ENCODE measurements around the gene COQ4. TPM values are rescaled to one million over a fixed set of nuclear protein-coding genes. Genes with fewer than 3 reads are reported as not detected.

COQ4 gene
- total RNA-seq, 1 experiment from 2014 or later: 45.3 TPM

- no peak for TF ChIP-seq PRDM15 (CRISPR knock-in tag; IDR thresholded peaks at IDR 0.05)
- no peak for TF ChIP-seq E2F4 (CRISPR knock-in tag; IDR thresholded peaks at IDR 0.05; ENCODE audit: borderline replicate concordance, low read depth)
- TF ChIP-seq KAT7 (CRISPR knock-in tag; IDR thresholded peaks at IDR 0.05; ENCODE audit: borderline replicate concordance): no peak
- TF ChIP-seq GRHL2 (CRISPR knock-in tag; IDR thresholded peaks at IDR 0.05; ENCODE audit: insufficient replicate concordance, severe bottlenecking): no peak
- no peak for TF ChIP-seq E2F1 (CRISPR knock-in tag; IDR thresholded peaks at IDR 0.05)
- no peak for TF ChIP-seq OVOL2 (CRISPR knock-in tag; IDR thresholded peaks at IDR 0.05; ENCODE audit: borderline replicate concordance)
- TF ChIP-seq FOXK1 (CRISPR knock-in tag; IDR thresholded peaks at IDR 0.05): peak; percentile 65; the same call in 1 of the 2 replicates
- TF ChIP-seq CBFB (CRISPR knock-in tag; IDR thresholded peaks at IDR 0.05; ENCODE audit: low read depth): no peak
- no peak for TF ChIP-seq ZNF396 (CRISPR knock-in tag; IDR thresholded peaks at IDR 0.05; ENCODE audit: borderline replicate concordance)
- TF ChIP-seq MAX (CRISPR knock-in tag; IDR thresholded peaks at IDR 0.05): peak; percentile 47; the same call in 1 of the 2 replicates
- peak; percentile 50; the same call in 1 of the 2 replicates for TF ChIP-seq TEAD1 (CRISPR knock-in tag; IDR thresholded peaks at IDR 0.05)
- TF ChIP-seq SMAD3 (CRISPR knock-in tag; IDR thresholded peaks at IDR 0.05; ENCODE audit: borderline replicate concordance): no peak
- TF ChIP-seq AFF4 (CRISPR knock-in tag; IDR thresholded peaks at IDR 0.05; ENCODE audit: borderline replicate concordance): no peak
- no peak for TF ChIP-seq ARID4B (CRISPR knock-in tag; IDR thresholded peaks at IDR 0.05; ENCODE audit: borderline replicate concordance)
- no peak for TF ChIP-seq CTCF (IDR thresholded peaks at IDR 0.05)
- TF ChIP-seq E2F5 (CRISPR knock-in tag; IDR thresholded peaks at IDR 0.05): no peak
- no peak for TF ChIP-seq GTF2I (CRISPR knock-in tag; conservative IDR thresholded peaks at IDR 0.05)
- TF ChIP-seq HMGA2 (CRISPR knock-in tag; IDR thresholded peaks at IDR 0.05): no peak
- no peak for TF ChIP-seq PRRX2 (CRISPR knock-in tag; IDR thresholded peaks at IDR 0.05)
- TF ChIP-seq RORB (CRISPR knock-in tag; IDR thresholded peaks at IDR 0.05): no peak
- no peak for TF ChIP-seq ZNF232 (CRISPR knock-in tag; IDR thresholded peaks at IDR 0.05)
- TF ChIP-seq CREB1 (CRISPR knock-in tag; IDR thresholded peaks at IDR 0.05): 0 out of 2 replicates have a peak, but pooled peaks have one; percentile 45
Measured at GRCh38 chr9:128276008-128276573, 46.5 kb upstream of the COQ4 start, which contains the start of gene SWI5 (continued).
